Suprapubic skin (tissue), 4 donors: ENCODE results near the gene HSD11B2. TPM values are rescaled to one million over a fixed set of nuclear protein-coding genes. Genes with fewer than 3 reads are reported as not detected.

Experiments used
- DNase-seq, 2 donors: peaks; one replicate each; pipeline ENCODE4 v3.0.0-alpha.2; 2019; ENCODE audit warnings: low spot score in 2 of 2
- H3K27ac ChIP-seq: fragments of 200-600 bp; sonication (generic); one replicate; pipeline ENCODE4 v1.5.1; 2019
- H3K27me3 ChIP-seq: fragments of 200-600 bp; sonication (generic); one replicate; pipeline ENCODE4 v1.5.1; 2019
- H3K36me3 ChIP-seq: fragments of 200-600 bp; sonication (generic); one replicate; pipeline ENCODE4 v1.5.1; 2019
- H3K4me1 ChIP-seq: fragments of 200-600 bp; sonication (generic); one replicate; pipeline ENCODE4 v1.5.1; 2019
- H3K4me3 ChIP-seq: fragments of 200-600 bp; sonication (generic); one replicate; pipeline ENCODE4 v1.5.1; 2019; ENCODE audit warnings: mild to moderate bottlenecking
- H3K9me3 ChIP-seq: fragments of 200-600 bp; sonication (generic); one replicate; pipeline ENCODE4 v1.5.1; 2019
- EP300 ChIP-seq: sonication (generic); formaldehyde crosslinking; IDR thresholded peaks from one replicate; pipeline ENCODE4 v1.6.1; 2017; ENCODE audit warnings: antibody characterized with exemption
- POLR2A ChIP-seq, 2 donors: fragments of 450-650 bp; IDR thresholded peaks; one replicate each; pipeline ENCODE4 v1.6.1; 2017; ENCODE audit warnings: antibody characterized with exemption in 2 of 2, mild to moderate bottlenecking in 2 of 2, moderate library complexity in 2 of 2
- POLR2AphosphoS5 ChIP-seq, 3 donors: sonication (generic); formaldehyde crosslinking; IDR thresholded peaks; one replicate each; pipeline ENCODE4 v1.6.1; 2017; ENCODE audit warnings: antibody characterized with exemption in 3 of 3
- WGBS: methylation state at CpG from one replicate; pipeline ENCODE4 v1.1.5; 2018; 5-methylcytosine and 5-hydroxymethylcytosine counted together
- total RNA-seq, 4 donors: library from RNA; depleted of rRNA; stranded (reverse); fragments of >200 nt; gene quantifications; one replicate each; pipeline ENCODE4 v1.1.0, GENCODE V29; 2016
- TF ChIP-seq, protein P1 (sequence below), 2 donors: fragments of 200-600 bp in 1 of 2; fragments of 450-650 bp in 1 of 2; sonication (generic) in 1 of 2; IDR thresholded peaks; one replicate each; pipeline ENCODE4 v1.5.1; 2016 to 2019; ENCODE audit warnings: antibody characterized with exemption in 2 of 2, mild to moderate bottlenecking in 1 of 2, moderate library complexity in 1 of 2

HSD11B2 gene
- total RNA-seq, result 100 to 1,000 TPM in 1 of 4 donors, 10 to 100 TPM in 3; 45.6 to 164 (median 69.1) TPM

DNA sequence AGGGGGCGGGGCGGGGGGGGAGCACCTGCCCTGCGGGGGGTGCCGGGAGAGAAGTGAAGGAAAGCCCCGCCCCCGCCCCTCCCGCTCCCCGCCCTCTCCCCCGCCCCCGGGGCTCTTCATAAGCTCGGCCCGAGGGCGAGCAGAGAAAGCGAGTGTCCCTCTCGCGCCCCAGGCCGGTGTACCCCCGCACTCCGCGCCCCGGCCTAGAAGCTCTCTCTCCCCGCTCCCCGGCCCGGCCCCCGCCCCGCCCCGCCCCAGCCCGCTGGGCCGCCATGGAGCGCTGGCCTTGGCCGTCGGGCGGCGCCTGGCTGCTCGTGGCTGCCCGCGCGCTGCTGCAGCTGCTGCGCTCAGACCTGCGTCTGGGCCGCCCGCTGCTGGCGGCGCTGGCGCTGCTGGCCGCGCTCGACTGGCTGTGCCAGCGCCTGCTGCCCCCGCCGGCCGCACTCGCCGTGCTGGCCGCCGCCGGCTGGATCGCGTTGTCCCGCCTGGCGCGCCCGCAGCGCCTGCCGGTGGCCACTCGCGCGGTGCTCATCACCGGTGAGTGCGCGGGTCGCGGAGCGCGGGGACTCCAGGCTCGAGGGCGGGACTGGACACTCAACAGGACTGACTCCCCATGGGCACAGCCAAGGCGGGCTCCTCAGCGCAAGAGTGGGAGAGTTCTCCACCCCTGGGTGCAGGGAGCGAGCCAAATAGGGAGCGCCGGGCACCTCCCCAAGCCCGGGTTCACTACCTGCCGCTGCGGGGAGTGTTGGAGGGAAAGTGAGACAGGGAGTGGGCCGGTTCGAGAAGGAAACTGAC, at the start of gene HSD11B2:
HSD11B2 (plus strand) TSS at position 145 of the 798 bp plus-strand sequence; CDS start at position 273, 128 bp downstream.
- peaks cover 57% of the 10 kb centered on the region for H3K4me1 ChIP-seq
- DNase-seq, result no peak
- TF ChIP-seq, protein P1, sequence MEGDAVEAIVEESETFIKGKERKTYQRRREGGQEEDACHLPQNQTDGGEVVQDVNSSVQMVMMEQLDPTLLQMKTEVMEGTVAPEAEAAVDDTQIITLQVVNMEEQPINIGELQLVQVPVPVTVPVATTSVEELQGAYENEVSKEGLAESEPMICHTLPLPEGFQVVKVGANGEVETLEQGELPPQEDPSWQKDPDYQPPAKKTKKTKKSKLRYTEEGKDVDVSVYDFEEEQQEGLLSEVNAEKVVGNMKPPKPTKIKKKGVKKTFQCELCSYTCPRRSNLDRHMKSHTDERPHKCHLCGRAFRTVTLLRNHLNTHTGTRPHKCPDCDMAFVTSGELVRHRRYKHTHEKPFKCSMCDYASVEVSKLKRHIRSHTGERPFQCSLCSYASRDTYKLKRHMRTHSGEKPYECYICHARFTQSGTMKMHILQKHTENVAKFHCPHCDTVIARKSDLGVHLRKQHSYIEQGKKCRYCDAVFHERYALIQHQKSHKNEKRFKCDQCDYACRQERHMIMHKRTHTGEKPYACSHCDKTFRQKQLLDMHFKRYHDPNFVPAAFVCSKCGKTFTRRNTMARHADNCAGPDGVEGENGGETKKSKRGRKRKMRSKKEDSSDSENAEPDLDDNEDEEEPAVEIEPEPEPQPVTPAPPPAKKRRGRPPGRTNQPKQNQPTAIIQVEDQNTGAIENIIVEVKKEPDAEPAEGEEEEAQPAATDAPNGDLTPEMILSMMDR (IDR thresholded peaks at IDR 0.05), result no peak
- TF ChIP-seq POLR2AphosphoS5 (IDR thresholded peaks at IDR 0.05) (no peak), EP300 (no peak), POLR2A (IDR thresholded peaks at IDR 0.05) (no peak)
- peaks cover 4% of the 10 kb centered on the region for H3K27me3 ChIP-seq
- peak within 1 kb of the TSS; percentile 85 for H3K27ac ChIP-seq
- H3K9me3 ChIP-seq, result no peaks in the 10 kb centered on the region
- peaks cover 8% of the 10 kb centered on the region for H3K36me3 ChIP-seq
- peak within 1 kb of the TSS; percentile 53 for H3K4me3 ChIP-seq
- WGBS, result 3% methylated on average over 23 of the region's 87 CpGs

DNA sequence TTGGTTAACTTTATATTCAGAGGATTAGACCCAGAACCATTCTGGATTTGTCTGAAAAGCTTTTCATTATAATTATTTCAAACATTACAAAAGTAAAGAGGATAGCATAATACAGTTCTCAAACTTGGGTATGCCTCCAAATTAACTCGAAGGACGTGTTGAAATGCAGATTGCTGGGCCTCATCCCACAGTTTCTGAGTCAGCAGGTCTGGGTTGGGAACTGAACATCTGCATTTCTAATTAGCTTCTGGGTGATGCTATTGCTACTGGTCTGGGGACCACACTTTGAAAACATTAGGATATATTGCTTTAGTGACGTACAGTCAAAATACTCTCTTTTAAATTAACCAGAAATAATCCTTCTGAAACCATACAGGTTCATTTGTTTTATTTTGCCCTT, 47.6 kb upstream of the HSD11B2 start:
- H3K27ac ChIP-seq, result no peak overlapping the region
- no peak for DNase-seq
- no peak overlapping the region for H3K4me3 ChIP-seq
- 87% methylated on average over 3 of the region's 3 CpGs for WGBS
- H3K36me3 ChIP-seq, result no peaks in the 10 kb centered on the region
- no peaks in the 10 kb centered on the region for H3K9me3 ChIP-seq
- H3K4me1 ChIP-seq, result no peaks in the 10 kb centered on the region
- TF ChIP-seq EP300 (no peak), POLR2A (IDR thresholded peaks at IDR 0.05) (no peak), POLR2AphosphoS5 (IDR thresholded peaks at IDR 0.05) (no peak)
- TF ChIP-seq, protein P1 (IDR thresholded peaks at IDR 0.05), result no peak
- H3K27me3 ChIP-seq, result no peaks in the 10 kb centered on the region

DNA sequence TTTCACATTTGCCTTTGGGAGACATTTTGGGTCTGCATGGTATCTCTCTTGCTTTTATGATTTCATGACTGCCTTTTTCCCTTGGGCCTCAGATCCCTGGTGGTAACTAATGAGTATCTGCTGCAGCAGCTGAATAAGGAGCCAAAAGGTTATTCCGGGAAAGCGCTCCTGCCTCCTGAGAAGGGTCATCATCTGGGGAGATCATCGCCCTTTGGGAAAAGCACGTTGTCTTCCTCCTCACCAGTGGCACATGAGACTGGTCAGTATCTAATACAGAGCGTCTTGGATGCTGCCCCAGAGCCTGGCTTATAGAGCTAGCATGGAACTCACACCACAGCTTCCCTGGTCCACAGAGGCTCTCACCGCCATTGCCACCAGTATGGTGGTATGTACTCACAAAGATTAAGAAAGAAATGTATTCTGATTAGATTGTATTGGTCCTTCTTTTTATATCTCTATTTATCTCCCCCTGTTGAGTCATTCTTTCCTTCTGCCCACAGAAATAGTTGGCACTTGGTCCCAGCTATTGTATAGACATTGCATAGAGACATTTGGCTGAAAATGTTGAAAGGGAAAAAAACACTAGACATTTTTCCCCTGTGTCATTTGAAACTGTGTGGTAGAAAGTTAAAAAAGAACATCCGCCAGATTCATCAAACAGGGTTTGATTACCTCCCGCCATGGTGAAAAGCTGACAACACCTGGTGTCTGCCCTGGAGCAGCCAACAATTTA, 46.0 kb upstream of the HSD11B2 start:
- 81% methylated on average over 8 of the region's 8 CpGs for WGBS
- TF ChIP-seq, protein P1 (IDR thresholded peaks at IDR 0.05), result no peak
- TF ChIP-seq EP300 (no peak), POLR2A (IDR thresholded peaks at IDR 0.05) (no peak), POLR2AphosphoS5 (IDR thresholded peaks at IDR 0.05) (no peak)
- no peaks in the 10 kb centered on the region for H3K27me3 ChIP-seq

DNA sequence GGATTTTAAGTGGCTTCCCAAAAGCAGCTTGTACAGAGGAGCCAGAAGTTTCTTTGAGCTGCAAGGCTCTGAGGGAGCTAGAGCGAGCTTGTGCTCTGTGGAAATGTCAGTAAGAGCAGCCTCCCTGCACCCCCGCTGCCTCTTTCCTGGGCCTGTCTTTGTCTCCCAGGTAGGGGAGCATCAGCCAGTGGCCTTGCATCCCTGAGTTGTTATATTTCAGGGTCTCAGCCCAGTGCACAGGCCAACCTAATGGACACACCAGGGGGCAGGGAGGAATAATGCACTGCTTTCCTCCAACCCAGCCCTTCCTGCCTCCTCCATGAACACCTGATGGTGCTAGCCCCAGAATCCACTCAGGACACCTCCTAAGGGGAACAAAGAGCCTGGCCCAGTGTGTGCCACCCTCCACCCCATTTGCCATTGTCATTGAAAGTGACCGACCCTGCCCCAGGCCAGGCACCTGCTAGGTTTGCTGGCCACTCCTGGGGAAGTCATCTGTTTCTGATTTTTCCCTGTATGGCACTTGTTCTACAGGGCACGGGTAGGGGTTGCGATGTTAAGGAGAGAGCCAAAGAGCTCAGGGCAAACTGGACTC, 44.0 kb upstream of the HSD11B2 start:
- no peak for DNase-seq
- H3K27ac ChIP-seq, result no peak overlapping the region

More for the DNA sequence above, 46.0 kb upstream of the HSD11B2 start:
- no peaks in the 10 kb centered on the region for H3K4me1 ChIP-seq
- no peak overlapping the region for H3K27ac ChIP-seq
- H3K9me3 ChIP-seq, result no peaks in the 10 kb centered on the region
- no peaks in the 10 kb centered on the region for H3K36me3 ChIP-seq
- no peak overlapping the region for H3K4me3 ChIP-seq
- no peak for DNase-seq

More for the DNA sequence above, 44.0 kb upstream of the HSD11B2 start:
- TF ChIP-seq, protein P1 (IDR thresholded peaks at IDR 0.05), result no peak
- no peak for TF ChIP-seq EP300
- TF ChIP-seq POLR2A (IDR thresholded peaks at IDR 0.05), result no peak
- TF ChIP-seq POLR2AphosphoS5 (IDR thresholded peaks at IDR 0.05), result no peak
- Histone ChIP-seq H3K27me3 (no peaks in the 10 kb centered on the region), H3K36me3 (no peaks in the 10 kb centered on the region), H3K9me3 (no peaks in the 10 kb centered on the region), H3K4me3 (no peak overlapping the region), H3K4me1 (peaks cover 18% of the 10 kb centered on the region)
- 100% methylated on average over 2 of the region's 5 CpGs for WGBS
